SK-N-SH treated with all-trans-retinoic acid at 6 μM for 48 hours (cell line): ENCODE measurements around the gene OSBPL9.

Experiments used
- ATAC-seq: fragments of 200-7000 bp; cut with Tn5 transposase; 3 replicates; pipeline ENCODE4 v1.9.1; 2020; ENCODE audit warnings: mild to moderate bottlenecking, moderate library complexity
- ARNTL ChIP-seq: fragments of 450-650 bp; formaldehyde crosslinking; IDR thresholded peaks from 2 replicates; pipeline ENCODE4 v1.5.0; 2020; ENCODE audit warnings: low read depth, mild to moderate bottlenecking, moderate library complexity, borderline replicate concordance
- BACH2 ChIP-seq: fragments of 250-450 bp; sonication (Bioruptor Pico); IDR thresholded peaks from 2 replicates; pipeline ENCODE4 v1.9.0; 2021; ENCODE audit warnings: mild to moderate bottlenecking, borderline replicate concordance
- CSDC2 ChIP-seq: fragments of 250-450 bp; sonication (Bioruptor Pico); IDR thresholded peaks from 2 replicates; pipeline ENCODE4 v1.5.0; 2020; ENCODE audit warnings: mild to moderate bottlenecking, moderate library complexity
- GLIS3 ChIP-seq: fragments of 250-450 bp; sonication (Bioruptor Pico); IDR thresholded peaks from 2 replicates; pipeline ENCODE4 v1.5.0; 2020; ENCODE audit warnings: mild to moderate bottlenecking, moderate library complexity
- ISL1 ChIP-seq: fragments of 250-450 bp; sonication (Bioruptor Pico); IDR thresholded peaks from 2 replicates; pipeline ENCODE4 v2.1.2; 2022; ENCODE audit warnings: mild to moderate bottlenecking, moderate library complexity
- PPARA ChIP-seq: fragments of 250-450 bp; sonication (Bioruptor Pico); IDR thresholded peaks from 2 replicates; pipeline ENCODE4 v1.5.0; 2020; ENCODE audit warnings: mild to moderate bottlenecking, borderline replicate concordance
- RARB ChIP-seq: fragments of 250-450 bp; sonication (Bioruptor Pico); IDR thresholded peaks from 2 replicates; pipeline ENCODE4 v1.8.0; 2021; ENCODE audit warnings: mild to moderate bottlenecking, moderate library complexity
- SNAI2 ChIP-seq: fragments of 250-450 bp; sonication (Bioruptor Pico); IDR thresholded peaks from 2 replicates; pipeline ENCODE4 v1.5.0; 2020; ENCODE audit warnings: mild to moderate bottlenecking, moderate library complexity
- TCF4 ChIP-seq: fragments of 250-450 bp; sonication (Bioruptor Pico); IDR thresholded peaks from 2 replicates; pipeline ENCODE4 v1.8.0; 2021; ENCODE audit warnings: mild to moderate bottlenecking, moderate library complexity, borderline replicate concordance
- TOX ChIP-seq: fragments of 250-450 bp; sonication (Bioruptor Pico); IDR thresholded peaks from 2 replicates; pipeline ENCODE4 v1.8.0; 2021; ENCODE audit warnings: mild to moderate bottlenecking, moderate library complexity, borderline replicate concordance
- ZC3H10 ChIP-seq: fragments of 250-450 bp; sonication (Bioruptor Pico); IDR thresholded peaks from 2 replicates; pipeline ENCODE4 v1.5.1; 2021; ENCODE audit warnings: mild to moderate bottlenecking, moderate library complexity
- ZFP3 ChIP-seq: fragments of 250-450 bp; sonication (Bioruptor Pico); IDR thresholded peaks from 2 replicates; pipeline ENCODE4 v1.5.0; 2020; ENCODE audit warnings: mild to moderate bottlenecking, moderate library complexity
- ZFP30 ChIP-seq: fragments of 450-650 bp; formaldehyde crosslinking; IDR thresholded peaks from 2 replicates; pipeline ENCODE4 v1.5.0; 2022; ENCODE audit warnings: mild to moderate bottlenecking, moderate library complexity
- ZNF565 ChIP-seq: fragments of 450-650 bp; formaldehyde crosslinking; conservative IDR thresholded peaks from 2 replicates; pipeline ENCODE4 v1.5.0; 2020; ENCODE audit warnings: low read depth, mild to moderate bottlenecking, moderate library complexity
- ZNF70 ChIP-seq: fragments of 450-650 bp; formaldehyde crosslinking; IDR thresholded peaks from 2 replicates; pipeline ENCODE4 v1.5.0; 2020; ENCODE audit warnings: mild to moderate bottlenecking, moderate library complexity
- ZNF8 ChIP-seq: fragments of 450-650 bp; formaldehyde crosslinking; IDR thresholded peaks from 2 replicates; pipeline ENCODE4 v1.5.0; 2020; ENCODE audit warnings: mild to moderate bottlenecking, moderate library complexity
- TF ChIP-seq, protein P1 (sequence below): fragments of 250-450 bp; sonication (Bioruptor Pico); IDR thresholded peaks from 2 replicates; pipeline ENCODE4 v1.5.1; 2020; ENCODE audit warnings: low read depth, mild to moderate bottlenecking, moderate library complexity
- TF ChIP-seq, protein P2 (sequence below): fragments of 250-450 bp; sonication (Bioruptor Pico); IDR thresholded peaks from 2 replicates; pipeline ENCODE4 v1.8.0; 2021; ENCODE audit warnings: low read depth, mild to moderate bottlenecking, moderate library complexity, borderline replicate concordance
- TF ChIP-seq, protein P3 (sequence below): fragments of 250-450 bp; sonication (Bioruptor Pico); IDR thresholded peaks from 2 replicates; pipeline ENCODE4 v1.5.1; 2021; ENCODE audit warnings: mild to moderate bottlenecking, moderate library complexity
- TF ChIP-seq, protein P4 (sequence below): fragments of 250-450 bp; sonication (Bioruptor Pico); IDR thresholded peaks from 2 replicates; pipeline ENCODE4 v1.5.0; 2020; ENCODE audit warnings: mild to moderate bottlenecking, moderate library complexity
- TF ChIP-seq, protein P5 (sequence below): fragments of 250-450 bp; sonication (Bioruptor Pico); IDR thresholded peaks from 2 replicates; pipeline ENCODE4 v1.8.0; 2020; ENCODE audit warnings: mild to moderate bottlenecking, moderate library complexity, borderline replicate concordance

OSBPL9 gene

DNA sequence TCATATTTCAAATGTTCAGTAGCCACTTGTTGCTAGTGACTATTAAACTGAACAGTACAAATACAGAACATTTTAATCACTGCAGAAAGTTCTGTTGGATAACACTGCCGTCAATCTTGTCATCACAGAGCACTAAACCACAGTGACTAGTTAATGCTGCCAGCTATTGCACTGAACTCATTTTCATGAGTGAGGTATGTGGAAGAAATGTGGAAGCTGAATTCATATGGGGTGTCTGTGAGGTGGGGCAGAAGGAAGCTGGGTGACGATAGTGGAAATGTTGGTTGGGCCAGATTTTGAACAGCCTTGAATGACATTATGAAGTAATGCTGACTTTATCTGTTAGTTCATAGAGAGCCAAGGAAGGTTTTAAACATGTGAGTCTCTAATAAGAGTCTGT is 49.6 kb downstream of the OSBPL9 start:
- peak; percentile 33; the same call in 1 of the 3 replicates for ATAC-seq
- TF ChIP-seq TCF4 (CRISPR knock-in tag) (no peak), ISL1 (CRISPR knock-in tag) (peak; percentile 32; the same call in 1 of the 2 replicates), ZC3H10 (CRISPR knock-in tag) (no peak)

DNA sequence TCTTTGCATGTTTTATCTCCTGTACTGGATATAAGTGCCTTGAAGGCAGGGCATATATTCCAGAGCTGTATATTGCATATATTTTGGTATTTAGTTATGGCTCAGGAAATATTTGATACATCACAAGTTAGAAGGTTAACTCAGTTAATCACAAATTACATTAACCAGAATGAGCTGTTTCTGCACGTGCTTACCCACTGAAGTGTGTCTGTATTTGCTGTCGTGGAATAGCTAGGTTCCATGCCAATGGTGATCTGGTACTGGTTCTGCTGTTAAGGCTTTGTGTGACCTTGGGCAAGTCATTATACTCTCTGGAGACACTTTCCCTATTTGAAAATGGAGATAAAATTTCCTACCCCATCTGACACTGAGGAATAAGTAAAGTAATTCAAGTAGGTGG is 50.7 kb downstream of the OSBPL9 start:
- TF ChIP-seq ZNF8 (CRISPR knock-in tag) (no peak), ARNTL (CRISPR knock-in tag) (no peak), ZNF565 (CRISPR knock-in tag) (no peak)
- TF ChIP-seq, protein P1, sequence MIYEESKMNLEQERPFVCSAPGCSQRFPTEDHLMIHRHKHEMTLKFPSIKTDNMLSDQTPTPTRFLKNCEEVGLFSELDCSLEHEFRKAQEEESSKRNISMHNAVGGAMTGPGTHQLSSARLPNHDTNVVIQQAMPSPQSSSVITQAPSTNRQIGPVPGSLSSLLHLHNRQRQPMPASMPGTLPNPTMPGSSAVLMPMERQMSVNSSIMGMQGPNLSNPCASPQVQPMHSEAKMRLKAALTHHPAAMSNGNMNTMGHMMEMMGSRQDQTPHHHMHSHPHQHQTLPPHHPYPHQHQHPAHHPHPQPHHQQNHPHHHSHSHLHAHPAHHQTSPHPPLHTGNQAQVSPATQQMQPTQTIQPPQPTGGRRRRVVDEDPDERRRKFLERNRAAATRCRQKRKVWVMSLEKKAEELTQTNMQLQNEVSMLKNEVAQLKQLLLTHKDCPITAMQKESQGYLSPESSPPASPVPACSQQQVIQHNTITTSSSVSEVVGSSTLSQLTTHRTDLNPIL (CRISPR knock-in tag), result no peak
- TF ChIP-seq, protein P2, sequence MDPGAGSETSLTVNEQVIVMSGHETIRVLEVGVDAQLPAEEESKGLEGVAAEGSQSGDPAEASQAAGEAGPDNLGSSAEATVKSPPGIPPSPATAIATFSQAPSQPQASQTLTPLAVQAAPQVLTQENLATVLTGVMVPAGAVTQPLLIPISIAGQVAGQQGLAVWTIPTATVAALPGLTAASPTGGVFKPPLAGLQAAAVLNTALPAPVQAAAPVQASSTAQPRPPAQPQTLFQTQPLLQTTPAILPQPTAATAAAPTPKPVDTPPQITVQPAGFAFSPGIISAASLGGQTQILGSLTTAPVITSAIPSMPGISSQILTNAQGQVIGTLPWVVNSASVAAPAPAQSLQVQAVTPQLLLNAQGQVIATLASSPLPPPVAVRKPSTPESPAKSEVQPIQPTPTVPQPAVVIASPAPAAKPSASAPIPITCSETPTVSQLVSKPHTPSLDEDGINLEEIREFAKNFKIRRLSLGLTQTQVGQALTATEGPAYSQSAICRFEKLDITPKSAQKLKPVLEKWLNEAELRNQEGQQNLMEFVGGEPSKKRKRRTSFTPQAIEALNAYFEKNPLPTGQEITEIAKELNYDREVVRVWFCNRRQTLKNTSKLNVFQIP, result no peak
- TF ChIP-seq, protein P3, sequence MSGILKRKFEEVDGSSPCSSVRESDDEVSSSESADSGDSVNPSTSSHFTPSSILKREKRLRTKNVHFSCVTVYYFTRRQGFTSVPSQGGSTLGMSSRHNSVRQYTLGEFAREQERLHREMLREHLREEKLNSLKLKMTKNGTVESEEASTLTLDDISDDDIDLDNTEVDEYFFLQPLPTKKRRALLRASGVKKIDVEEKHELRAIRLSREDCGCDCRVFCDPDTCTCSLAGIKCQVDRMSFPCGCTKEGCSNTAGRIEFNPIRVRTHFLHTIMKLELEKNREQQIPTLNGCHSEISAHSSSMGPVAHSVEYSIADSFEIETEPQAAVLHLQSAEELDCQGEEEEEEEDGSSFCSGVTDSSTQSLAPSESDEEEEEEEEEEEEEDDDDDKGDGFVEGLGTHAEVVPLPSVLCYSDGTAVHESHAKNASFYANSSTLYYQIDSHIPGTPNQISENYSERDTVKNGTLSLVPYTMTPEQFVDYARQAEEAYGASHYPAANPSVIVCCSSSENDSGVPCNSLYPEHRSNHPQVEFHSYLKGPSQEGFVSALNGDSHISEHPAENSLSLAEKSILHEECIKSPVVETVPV (CRISPR knock-in tag), result no peak
- TF ChIP-seq, all 23 proteins: peak for 0
- ATAC-seq, result no peak

DNA sequence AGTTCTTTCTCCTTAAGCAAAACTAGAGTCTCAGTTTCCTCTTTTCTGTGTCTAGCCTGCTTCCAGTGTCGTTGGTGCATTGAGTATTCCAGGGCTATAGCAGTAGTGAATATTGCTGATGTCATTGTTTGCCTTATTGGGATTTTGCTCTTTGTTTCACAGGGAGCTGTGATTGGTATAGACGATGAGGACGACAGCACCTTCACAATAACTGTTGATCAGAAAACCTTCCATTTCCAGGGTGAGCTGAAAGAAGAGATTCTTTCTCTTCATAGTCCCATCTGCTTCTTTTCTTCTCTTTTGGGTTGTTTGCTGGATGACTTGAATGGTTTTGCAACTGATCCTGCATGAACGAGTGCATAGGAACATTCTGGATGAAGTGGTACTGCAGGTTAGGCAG is 52.4 kb downstream of the OSBPL9 start:
- TF ChIP-seq, protein P3 (CRISPR knock-in tag), result no peak
- TF ChIP-seq ZFP30 (CRISPR knock-in tag) (no peak), ISL1 (CRISPR knock-in tag) (no peak), ARNTL (CRISPR knock-in tag) (no peak), SNAI2 (CRISPR knock-in tag) (no peak), PPARA (CRISPR knock-in tag) (no peak), TCF4 (CRISPR knock-in tag) (no peak), GLIS3 (CRISPR knock-in tag) (no peak), CSDC2 (no peak), ZNF565 (CRISPR knock-in tag) (no peak), ZFP3 (CRISPR knock-in tag) (no peak), TOX (no peak), RARB (CRISPR knock-in tag) (no peak), ZNF8 (CRISPR knock-in tag) (no peak), BACH2 (CRISPR knock-in tag) (no peak), ZNF70 (CRISPR knock-in tag) (no peak)
- TF ChIP-seq, protein P1 (CRISPR knock-in tag), result no peak
- TF ChIP-seq, protein P4, sequence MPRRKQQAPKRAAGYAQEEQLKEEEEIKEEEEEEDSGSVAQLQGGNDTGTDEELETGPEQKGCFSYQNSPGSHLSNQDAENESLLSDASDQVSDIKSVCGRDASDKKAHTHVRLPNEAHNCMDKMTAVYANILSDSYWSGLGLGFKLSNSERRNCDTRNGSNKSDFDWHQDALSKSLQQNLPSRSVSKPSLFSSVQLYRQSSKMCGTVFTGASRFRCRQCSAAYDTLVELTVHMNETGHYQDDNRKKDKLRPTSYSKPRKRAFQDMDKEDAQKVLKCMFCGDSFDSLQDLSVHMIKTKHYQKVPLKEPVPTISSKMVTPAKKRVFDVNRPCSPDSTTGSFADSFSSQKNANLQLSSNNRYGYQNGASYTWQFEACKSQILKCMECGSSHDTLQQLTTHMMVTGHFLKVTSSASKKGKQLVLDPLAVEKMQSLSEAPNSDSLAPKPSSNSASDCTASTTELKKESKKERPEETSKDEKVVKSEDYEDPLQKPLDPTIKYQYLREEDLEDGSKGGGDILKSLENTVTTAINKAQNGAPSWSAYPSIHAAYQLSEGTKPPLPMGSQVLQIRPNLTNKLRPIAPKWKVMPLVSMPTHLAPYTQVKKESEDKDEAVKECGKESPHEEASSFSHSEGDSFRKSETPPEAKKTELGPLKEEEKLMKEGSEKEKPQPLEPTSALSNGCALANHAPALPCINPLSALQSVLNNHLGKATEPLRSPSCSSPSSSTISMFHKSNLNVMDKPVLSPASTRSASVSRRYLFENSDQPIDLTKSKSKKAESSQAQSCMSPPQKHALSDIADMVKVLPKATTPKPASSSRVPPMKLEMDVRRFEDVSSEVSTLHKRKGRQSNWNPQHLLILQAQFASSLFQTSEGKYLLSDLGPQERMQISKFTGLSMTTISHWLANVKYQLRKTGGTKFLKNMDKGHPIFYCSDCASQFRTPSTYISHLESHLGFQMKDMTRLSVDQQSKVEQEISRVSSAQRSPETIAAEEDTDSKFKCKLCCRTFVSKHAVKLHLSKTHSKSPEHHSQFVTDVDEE (CRISPR knock-in tag), result no peak
- TF ChIP-seq, protein P2, result no peak
- TF ChIP-seq, protein P5, sequence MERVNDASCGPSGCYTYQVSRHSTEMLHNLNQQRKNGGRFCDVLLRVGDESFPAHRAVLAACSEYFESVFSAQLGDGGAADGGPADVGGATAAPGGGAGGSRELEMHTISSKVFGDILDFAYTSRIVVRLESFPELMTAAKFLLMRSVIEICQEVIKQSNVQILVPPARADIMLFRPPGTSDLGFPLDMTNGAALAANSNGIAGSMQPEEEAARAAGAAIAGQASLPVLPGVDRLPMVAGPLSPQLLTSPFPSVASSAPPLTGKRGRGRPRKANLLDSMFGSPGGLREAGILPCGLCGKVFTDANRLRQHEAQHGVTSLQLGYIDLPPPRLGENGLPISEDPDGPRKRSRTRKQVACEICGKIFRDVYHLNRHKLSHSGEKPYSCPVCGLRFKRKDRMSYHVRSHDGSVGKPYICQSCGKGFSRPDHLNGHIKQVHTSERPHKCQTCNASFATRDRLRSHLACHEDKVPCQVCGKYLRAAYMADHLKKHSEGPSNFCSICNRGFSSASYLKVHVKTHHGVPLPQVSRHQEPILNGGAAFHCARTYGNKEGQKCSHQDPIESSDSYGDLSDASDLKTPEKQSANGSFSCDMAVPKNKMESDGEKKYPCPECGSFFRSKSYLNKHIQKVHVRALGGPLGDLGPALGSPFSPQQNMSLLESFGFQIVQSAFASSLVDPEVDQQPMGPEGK, result no peak
- ATAC-seq, result no peak
